Measurements from ENCODE around the gene RUNDC1. TPM values are rescaled to one million over a fixed set of nuclear protein-coding genes. Genes with fewer than 3 reads are reported as not detected.
"Not testable (repeated sequence)": the region's sequence is repeated elsewhere in the genome, so short reads cannot be mapped to it uniquely, and the experiment has no call there.

The RUNDC1 gene
- total RNA-seq, 1 experiment from 2014 or later: 14.2 TPM

DNA sequence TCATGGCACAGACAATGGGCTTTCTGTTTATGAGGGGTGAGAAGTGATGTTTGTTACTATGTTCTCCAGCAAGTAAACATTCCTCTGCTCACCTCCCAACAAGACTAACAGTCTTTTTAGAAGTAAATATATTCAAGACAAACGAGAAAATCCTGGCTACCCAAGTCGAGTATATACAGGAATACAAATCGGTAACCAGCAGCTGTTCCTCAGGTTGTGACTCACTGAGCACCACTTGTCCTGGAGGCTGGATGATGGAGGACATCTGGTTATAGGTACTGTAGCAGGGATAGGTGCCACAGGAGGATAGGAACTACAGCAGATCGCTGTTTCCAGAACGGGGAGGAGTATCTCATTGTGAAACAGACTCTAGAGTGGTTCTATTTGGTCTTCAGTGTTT lies 12.5 kb downstream of the RUNDC1 start (continued):
- TF ChIP-seq ZNF396 (CRISPR knock-in tag; IDR thresholded peaks at IDR 0.05; ENCODE audit: borderline replicate concordance) (no peak), CREM (CRISPR knock-in tag; IDR thresholded peaks at IDR 0.05) (no peak)

DNA sequence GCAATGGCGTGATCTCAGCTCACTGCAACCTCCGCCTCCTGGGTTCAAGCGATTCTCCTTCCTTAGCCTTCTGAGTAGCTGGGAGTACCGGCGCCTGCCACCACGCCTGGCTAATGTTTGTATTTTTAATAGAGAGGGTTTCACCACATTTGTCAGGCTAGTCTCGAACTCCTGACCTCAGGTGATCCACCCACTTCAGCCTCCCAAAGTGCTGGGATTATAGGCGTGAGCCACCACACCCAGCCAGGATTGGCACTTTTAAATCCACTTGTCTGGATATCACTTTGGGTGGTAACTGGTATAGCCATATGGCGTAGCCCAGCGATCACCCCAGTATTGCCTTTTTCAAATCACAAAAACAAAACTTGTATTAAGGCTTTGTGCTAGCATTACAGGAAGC lies 13.5 kb downstream of the RUNDC1 start:
- Mint-ChIP-seq H3K36me3 (peaks cover 48% of the 10 kb centered on the region), H3K4me1 (peaks cover 14% of the 10 kb centered on the region)
- H3K9me3 Mint-ChIP-seq; H3K27ac Mint-ChIP-seq; ATAC-seq; H3K4me3 Mint-ChIP-seq; CTCF ChIA-PET; DNase-seq (ENCODE audit: low spot score); H3K27me3 Mint-ChIP-seq (ENCODE audit: low read depth); POLR2A ChIA-PET: not testable (repeated sequence)

DNA sequence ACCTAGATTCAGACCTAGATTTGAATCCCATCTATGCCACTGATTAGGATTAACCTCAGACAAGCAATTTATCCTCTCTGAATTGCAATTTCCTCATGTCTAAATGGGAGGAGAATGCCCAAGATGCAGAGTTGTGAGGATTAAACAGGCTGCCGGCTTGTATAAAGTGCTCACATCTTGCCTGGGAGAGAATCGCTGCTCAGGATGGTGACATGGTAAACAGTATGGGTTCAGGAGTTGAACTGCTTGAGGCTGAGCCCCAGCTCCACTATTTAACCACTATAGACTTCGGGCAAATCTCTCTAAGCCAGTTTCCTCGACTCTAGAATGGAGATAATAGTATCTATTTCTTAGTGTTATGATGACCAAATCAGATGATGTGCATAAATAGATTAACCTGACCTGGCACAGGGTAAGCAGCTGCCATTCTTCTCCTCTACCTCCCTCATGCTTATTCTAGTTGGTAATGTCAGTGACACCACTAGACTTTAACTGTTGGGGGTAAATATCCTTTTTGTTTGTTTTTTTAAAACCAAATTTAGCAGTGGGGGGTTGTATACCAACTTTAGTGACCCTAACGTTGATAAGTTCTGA lies 17.1 kb downstream of the RUNDC1 start:
- H3K4me1 Mint-ChIP-seq: peaks cover 31% of the 10 kb centered on the region
- no peak for TF ChIP-seq PRRX2 (CRISPR knock-in tag; IDR thresholded peaks at IDR 0.05)
- TF ChIP-seq RELA (CRISPR knock-in tag; IDR thresholded peaks at IDR 0.05; ENCODE audit: borderline replicate concordance): no peak
- no peak for TF ChIP-seq ZNF121 (CRISPR knock-in tag; IDR thresholded peaks at IDR 0.05)
- TF ChIP-seq, protein P1, sequence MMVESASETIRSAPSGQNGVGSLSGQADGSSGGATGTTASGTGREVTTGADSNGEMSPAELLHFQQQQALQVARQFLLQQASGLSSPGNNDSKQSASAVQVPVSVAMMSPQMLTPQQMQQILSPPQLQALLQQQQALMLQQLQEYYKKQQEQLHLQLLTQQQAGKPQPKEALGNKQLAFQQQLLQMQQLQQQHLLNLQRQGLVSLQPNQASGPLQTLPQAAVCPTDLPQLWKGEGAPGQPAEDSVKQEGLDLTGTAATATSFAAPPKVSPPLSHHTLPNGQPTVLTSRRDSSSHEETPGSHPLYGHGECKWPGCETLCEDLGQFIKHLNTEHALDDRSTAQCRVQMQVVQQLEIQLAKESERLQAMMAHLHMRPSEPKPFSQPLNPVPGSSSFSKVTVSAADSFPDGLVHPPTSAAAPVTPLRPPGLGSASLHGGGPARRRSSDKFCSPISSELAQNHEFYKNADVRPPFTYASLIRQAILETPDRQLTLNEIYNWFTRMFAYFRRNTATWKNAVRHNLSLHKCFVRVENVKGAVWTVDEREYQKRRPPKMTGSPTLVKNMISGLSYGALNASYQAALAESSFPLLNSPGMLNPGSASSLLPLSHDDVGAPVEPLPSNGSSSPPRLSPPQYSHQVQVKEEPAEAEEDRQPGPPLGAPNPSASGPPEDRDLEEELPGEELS (CRISPR knock-in tag; IDR thresholded peaks at IDR 0.05): no peak
- TF ChIP-seq MXD4 (CRISPR knock-in tag; IDR thresholded peaks at IDR 0.05; ENCODE audit: borderline replicate concordance): no peak
- TF ChIP-seq JAZF1 (CRISPR knock-in tag; IDR thresholded peaks at IDR 0.05): no peak
- TF ChIP-seq, protein P2, sequence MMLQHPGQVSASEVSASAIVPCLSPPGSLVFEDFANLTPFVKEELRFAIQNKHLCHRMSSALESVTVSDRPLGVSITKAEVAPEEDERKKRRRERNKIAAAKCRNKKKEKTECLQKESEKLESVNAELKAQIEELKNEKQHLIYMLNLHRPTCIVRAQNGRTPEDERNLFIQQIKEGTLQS (CRISPR knock-in tag; conservative IDR thresholded peaks at IDR 0.05): no peak
- TF ChIP-seq, protein P3, sequence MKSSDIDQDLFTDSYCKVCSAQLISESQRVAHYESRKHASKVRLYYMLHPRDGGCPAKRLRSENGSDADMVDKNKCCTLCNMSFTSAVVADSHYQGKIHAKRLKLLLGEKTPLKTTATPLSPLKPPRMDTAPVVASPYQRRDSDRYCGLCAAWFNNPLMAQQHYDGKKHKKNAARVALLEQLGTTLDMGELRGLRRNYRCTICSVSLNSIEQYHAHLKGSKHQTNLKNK (CRISPR knock-in tag; IDR thresholded peaks at IDR 0.05): no peak; the same call in 1 of the 2 replicates
- TF ChIP-seq TEAD4 (CRISPR knock-in tag; IDR thresholded peaks at IDR 0.05): no peak
- no peak for TF ChIP-seq ZBTB21 (CRISPR knock-in tag; IDR thresholded peaks at IDR 0.05; ENCODE audit: borderline replicate concordance)
- TF ChIP-seq, protein P4, sequence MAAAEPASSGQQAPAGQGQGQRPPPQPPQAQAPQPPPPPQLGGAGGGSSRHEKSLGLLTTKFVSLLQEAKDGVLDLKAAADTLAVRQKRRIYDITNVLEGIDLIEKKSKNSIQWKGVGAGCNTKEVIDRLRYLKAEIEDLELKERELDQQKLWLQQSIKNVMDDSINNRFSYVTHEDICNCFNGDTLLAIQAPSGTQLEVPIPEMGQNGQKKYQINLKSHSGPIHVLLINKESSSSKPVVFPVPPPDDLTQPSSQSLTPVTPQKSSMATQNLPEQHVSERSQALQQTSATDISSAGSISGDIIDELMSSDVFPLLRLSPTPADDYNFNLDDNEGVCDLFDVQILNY (CRISPR knock-in tag; IDR thresholded peaks at IDR 0.05): no peak
- TF ChIP-seq, protein P5, sequence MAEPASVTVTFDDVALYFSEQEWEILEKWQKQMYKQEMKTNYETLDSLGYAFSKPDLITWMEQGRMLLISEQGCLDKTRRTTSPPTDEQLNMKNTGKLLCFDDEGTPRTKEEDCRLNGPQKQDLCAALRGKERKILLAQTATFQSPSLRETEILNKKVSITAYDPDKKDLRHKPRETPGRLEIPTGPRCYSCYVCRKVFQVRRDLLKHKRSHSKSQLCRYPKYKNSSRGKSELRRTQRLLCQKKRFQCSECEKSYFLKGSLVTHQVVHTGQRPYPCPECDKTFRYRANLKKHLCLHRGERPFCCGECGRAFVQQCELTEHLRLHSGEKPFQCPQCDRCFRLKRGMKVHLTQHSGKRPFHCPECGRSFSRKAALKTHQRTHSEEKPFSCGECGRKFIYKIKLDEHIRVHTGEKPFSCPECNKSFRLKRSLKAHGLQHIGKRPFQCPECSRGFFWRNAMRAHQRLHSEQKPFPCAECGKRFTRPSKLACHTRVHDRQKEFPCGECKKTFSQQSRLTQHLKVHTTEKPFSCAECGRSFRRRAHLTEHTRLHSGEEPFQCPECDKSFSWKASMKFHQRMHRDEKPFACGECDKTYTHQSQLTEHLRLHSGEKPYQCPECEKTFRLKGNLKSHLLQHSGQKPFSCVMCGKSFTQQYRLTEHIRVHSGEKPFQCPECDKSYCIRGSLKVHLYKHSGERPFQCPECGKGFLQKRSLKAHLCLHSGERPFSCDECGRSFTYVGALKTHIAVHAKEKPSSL (CRISPR knock-in tag; conservative IDR thresholded peaks at IDR 0.05): no peak
- TF ChIP-seq ZNF138 (CRISPR knock-in tag; conservative IDR thresholded peaks at IDR 0.05): no peak
- ChIA-PET CTCF (interaction anchor here (0.7 to 3.4 kb wide), 54 partner anchors 9 to 609 kb away, joined by 3 to 28 read pairs (median 5); partner anchors contain the start of genes AOC2, BECN1, BRCA1 and IFI35), POLR2A (interaction anchor here (0.5 to 2.3 kb wide), 15 partner anchors 9 to 318 kb away, joined by 3 to 27 read pairs (median 7); partner anchors contain the start of genes BECN1, BRCA1, IFI35 and PSME3)
- no peak for DNase-seq (ENCODE audit: low spot score)
- peak overlapping the region; percentile 100 for H3K4me3 Mint-ChIP-seq
- H3K27ac Mint-ChIP-seq: peak overlapping the region; percentile 99
- H3K36me3 Mint-ChIP-seq: peaks cover 52% of the 10 kb centered on the region
- ATAC-seq: no peak
- no peaks in the 10 kb centered on the region for H3K9me3 Mint-ChIP-seq
- no peaks in the 10 kb centered on the region; the same call in 1 of the 2 replicates for H3K27me3 Mint-ChIP-seq (ENCODE audit: low read depth)
